Left lung (tissue), 10 donors: ENCODE measurements around the gene SRRM3. TPM values are rescaled to one million over a fixed set of nuclear protein-coding genes. Genes with fewer than 3 reads are reported as not detected.

Source experiments
- ATAC-seq: fragments of 200-7000 bp; cut with Tn5 transposase; one replicate; pipeline ENCODE4 v1.9.1; 2020; ENCODE audit warnings: moderate library complexity
- DNase-seq, 4 donors: peaks; one replicate each; pipeline ENCODE4 v3.0.0-alpha.2; 2013 to 2020
- H3K27ac ChIP-seq, 2 donors: fragments of 200-600 bp; sonication (generic) in 1 of 2; one replicate each; pipeline versions ENCODE4 v1.5.0 to v1.8.0; 2020 to 2021
- H3K27me3 ChIP-seq, 2 donors: fragments of 200-600 bp; sonication (generic) in 1 of 2; one replicate each; pipeline versions ENCODE4 v1.5.0 to v1.8.0; 2020 to 2021
- H3K36me3 ChIP-seq, 2 donors: fragments of 200-600 bp; sonication (generic) in 1 of 2; one replicate each; pipeline versions ENCODE4 v1.5.0 to v1.8.0; 2020 to 2021
- H3K4me1 ChIP-seq, 2 donors: fragments of 200-600 bp; one replicate each; pipeline ENCODE4 v1.8.0; 2021
- H3K4me3 ChIP-seq, 2 donors: fragments of 200-600 bp; sonication (generic) in 1 of 2; one replicate each; pipeline versions ENCODE4 v1.5.0 to v1.8.0; 2020 to 2021; ENCODE audit warnings: mild to moderate bottlenecking in 1 of 2
- H3K9me3 ChIP-seq, 2 donors: fragments of 200-600 bp; sonication (generic) in 1 of 2; one replicate each; pipeline versions ENCODE4 v1.5.0 to v1.8.0; 2020 to 2021
- intact Hi-C, 2 donors: fragments of 100-400 bp; cut with DNase I; formaldehyde crosslinking; loops; one replicate each; pipeline versions ENCODE4 v1.11.2 to v1.14.2; 2022
- polyA plus RNA-seq, 6 donors: library from polyadenylated mRNA; unstranded; fragments of 120-200 nt; gene quantifications; one replicate each; pipeline ENCODE4 v1.2.1, GENCODE V29; 2013; ENCODE audit not compliant: insufficient read length in 6 of 6
- total RNA-seq, 2 donors: library from RNA; stranded (reverse); fragmentation: NEBNext Ultra II Directional; extraction: Animal tissue kit (Norgen Biotek cat#: 25700); gene quantifications; one replicate each; pipeline ENCODE4 v1.2.1, GENCODE V29; 2021
- TF ChIP-seq, protein P1 (sequence below), 2 donors: fragments of 200-600 bp; sonication (generic) in 1 of 2; IDR thresholded peaks; one replicate each; pipeline versions ENCODE4 v1.5.0 to v1.8.0; 2021; ENCODE audit warnings: antibody characterized with exemption in 2 of 2
- donor health status: DM: no; HTN: yes; CAD: no.
- donor health status: DM: no; HTN: no; CAD: no.

SRRM3 gene
- total and polyA plus RNA-seq, 8 donors = 0.27 to 2.0 (median 0.67) TPM

DNA sequence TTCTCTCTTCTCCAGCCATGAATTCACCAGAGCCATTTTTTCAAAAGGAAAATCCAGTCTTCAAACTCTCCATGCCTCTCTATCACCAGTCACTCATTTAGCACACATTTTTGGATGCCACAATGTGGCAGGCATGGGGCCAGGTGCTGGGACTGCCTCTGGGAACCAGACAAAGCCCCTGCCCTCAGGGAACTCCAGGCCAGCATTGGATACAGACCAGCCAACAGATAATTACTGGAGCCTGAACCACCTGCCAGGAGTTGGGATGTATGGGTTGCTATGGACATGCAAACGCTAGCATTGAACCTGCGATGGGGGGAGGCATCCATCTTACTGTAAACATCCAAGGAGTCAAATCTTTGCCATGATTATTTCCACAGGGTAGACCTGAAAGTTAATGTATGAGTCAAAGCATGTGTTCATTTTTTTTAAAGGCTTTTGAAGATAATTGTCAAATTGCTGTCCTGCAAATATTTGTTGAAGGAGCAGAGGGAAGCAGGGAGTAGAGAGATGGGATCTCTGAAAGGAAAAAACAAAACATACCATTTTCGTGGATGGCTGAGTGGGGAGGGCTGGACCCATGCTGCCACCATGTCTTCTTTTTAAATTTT, 43.2 kb downstream of the SRRM3 start:
- TF ChIP-seq, protein P1, sequence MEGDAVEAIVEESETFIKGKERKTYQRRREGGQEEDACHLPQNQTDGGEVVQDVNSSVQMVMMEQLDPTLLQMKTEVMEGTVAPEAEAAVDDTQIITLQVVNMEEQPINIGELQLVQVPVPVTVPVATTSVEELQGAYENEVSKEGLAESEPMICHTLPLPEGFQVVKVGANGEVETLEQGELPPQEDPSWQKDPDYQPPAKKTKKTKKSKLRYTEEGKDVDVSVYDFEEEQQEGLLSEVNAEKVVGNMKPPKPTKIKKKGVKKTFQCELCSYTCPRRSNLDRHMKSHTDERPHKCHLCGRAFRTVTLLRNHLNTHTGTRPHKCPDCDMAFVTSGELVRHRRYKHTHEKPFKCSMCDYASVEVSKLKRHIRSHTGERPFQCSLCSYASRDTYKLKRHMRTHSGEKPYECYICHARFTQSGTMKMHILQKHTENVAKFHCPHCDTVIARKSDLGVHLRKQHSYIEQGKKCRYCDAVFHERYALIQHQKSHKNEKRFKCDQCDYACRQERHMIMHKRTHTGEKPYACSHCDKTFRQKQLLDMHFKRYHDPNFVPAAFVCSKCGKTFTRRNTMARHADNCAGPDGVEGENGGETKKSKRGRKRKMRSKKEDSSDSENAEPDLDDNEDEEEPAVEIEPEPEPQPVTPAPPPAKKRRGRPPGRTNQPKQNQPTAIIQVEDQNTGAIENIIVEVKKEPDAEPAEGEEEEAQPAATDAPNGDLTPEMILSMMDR (IDR thresholded peaks at IDR 0.05) = no peak
- H3K4me1 ChIP-seq = no peaks in the 10 kb centered on the region
- intact Hi-C loops = no loop called here
- ATAC-seq (no peak), DNase-seq (no peak)
- no peaks in the 10 kb centered on the region for H3K27me3 ChIP-seq
- H3K4me3 ChIP-seq = no peak overlapping the region
- no peak overlapping the region for H3K27ac ChIP-seq
- no peaks in the 10 kb centered on the region for H3K36me3 ChIP-seq
- no peaks in the 10 kb centered on the region for H3K9me3 ChIP-seq

GRCh38 chr7:76246804-76247389, 45.2 kb downstream of the SRRM3 start:
- DNase-seq (no peak), ATAC-seq (no peak)
- TF ChIP-seq, protein P1 (IDR thresholded peaks at IDR 0.05) = no peak
- Histone ChIP-seq H3K27me3 (no peaks in the 10 kb centered on the region), H3K4me1 (no peaks in the 10 kb centered on the region), H3K4me3 (no peak overlapping the region), H3K9me3 (no peaks in the 10 kb centered on the region), H3K27ac (no peak overlapping the region), H3K36me3 (no peaks in the 10 kb centered on the region)
- intact Hi-C loops = no loop called here

GRCh38 chr7:76247938-76248337, 46.2 kb downstream of the SRRM3 start:
- no peak for DNase-seq
- Histone ChIP-seq H3K36me3 (no peaks in the 10 kb centered on the region), H3K27ac (no peak overlapping the region), H3K4me1 (no peaks in the 10 kb centered on the region), H3K4me3 (no peak overlapping the region), H3K9me3 (no peaks in the 10 kb centered on the region), H3K27me3 (peaks cover 0 to 4% of the 10 kb centered on the region in 2 donors)
- no peak for ATAC-seq
- TF ChIP-seq, protein P1 (IDR thresholded peaks at IDR 0.05) = no peak
- intact Hi-C loops = no loop called here

- Histone ChIP-seq H3K4me1 (no peaks in the 10 kb centered on the region), H3K9me3 (no peaks in the 10 kb centered on the region), H3K27ac (no peak overlapping the region), H3K36me3 (no peaks in the 10 kb centered on the region), H3K4me3 (no peak overlapping the region), H3K27me3 (peaks cover 0 to 18% of the 10 kb centered on the region in 2 donors)
- DNase-seq (no peak), ATAC-seq (no peak)
- TF ChIP-seq, protein P1 (IDR thresholded peaks at IDR 0.05) = no peak
- intact Hi-C loops = no loop called here
Observed at GRCh38 chr7:76252021-76252420, 50.3 kb downstream of the SRRM3 start.

- no peaks in the 10 kb centered on the region for H3K4me1 ChIP-seq
- peaks cover 9 to 45% of the 10 kb centered on the region in 2 donors for H3K27me3 ChIP-seq
- H3K27ac ChIP-seq = no peak overlapping the region
- ATAC-seq (no peak), DNase-seq (no peak)
- intact Hi-C loops = no loop called here
- H3K4me3 ChIP-seq = no peak overlapping the region
- H3K9me3 ChIP-seq = no peaks in the 10 kb centered on the region
- no peaks in the 10 kb centered on the region for H3K36me3 ChIP-seq
- TF ChIP-seq, protein P1 (IDR thresholded peaks at IDR 0.05) = no peak
Observed at GRCh38 chr7:76254781-76255180, 53.1 kb downstream of the SRRM3 start.
